Measurements from ENCODE around the gene PLA2G4B.

The PLA2G4B gene

GRCh38 chr15:41827880-41828806 lies 10.5 kb upstream of the PLA2G4B start, which contains the start of gene JMJD7:
Gene JMJD7, plus strand, starts transcription at chr15:41828092. Its CDS starts 33 bp downstream, at chr15:41828125.
- peak; percentile 94 for DNase-seq

- no peak for DNase-seq
Measured at GRCh38 chr15:41828807-41829141, 9.9 kb upstream of the PLA2G4B start.

- no peak for DNase-seq
Measured at GRCh38 chr15:41829959-41830646, 8.5 kb upstream of the PLA2G4B start.

GRCh38 chr15:41831291-41831690 lies 7.4 kb upstream of the PLA2G4B start:
- peak; percentile 22 for DNase-seq

- DNase-seq = no peak
Measured at GRCh38 chr15:41832208-41832607, 6.4 kb upstream of the PLA2G4B start.

- DNase-seq = no peak
Measured at GRCh38 chr15:41832875-41833274, 5.8 kb upstream of the PLA2G4B start.

GRCh38 chr15:41834096-41834495 lies 4.6 kb upstream of the PLA2G4B start:
- DNase-seq = no peak

GRCh38 chr15:41836073-41836472 lies 2.6 kb upstream of the PLA2G4B start:
- DNase-seq = no peak

GRCh38 chr15:41836713-41837454 lies 1.8 kb upstream of the PLA2G4B start:
- DNase-seq = no peak

GRCh38 chr15:41839781-41840491 lies 1.3 kb downstream of the PLA2G4B start:
- DNase-seq = no peak

GRCh38 chr15:41840673-41841072 lies 2.0 kb downstream of the PLA2G4B start:
- DNase-seq = no peak

GRCh38 chr15:41841131-41841530 lies 2.5 kb downstream of the PLA2G4B start:
- DNase-seq = no peak

- no peak for DNase-seq
Measured at GRCh38 chr15:41842229-41842628, 3.6 kb downstream of the PLA2G4B start.

- no peak for DNase-seq
Measured at GRCh38 chr15:41843571-41843970, 4.9 kb downstream of the PLA2G4B start.

- no peak for DNase-seq
Measured at GRCh38 chr15:41844814-41845213, 6.2 kb downstream of the PLA2G4B start.

- no peak for DNase-seq
Measured at GRCh38 chr15:41847206-41847605, 8.6 kb downstream of the PLA2G4B start.

- DNase-seq = no peak
Measured at GRCh38 chr15:41847981-41848380, 9.3 kb downstream of the PLA2G4B start.

GRCh38 chr15:41848631-41849030 lies 10.0 kb downstream of the PLA2G4B start:
- DNase-seq = no peak

- DNase-seq = no peak
Measured at GRCh38 chr15:41849204-41849603, 10.6 kb downstream of the PLA2G4B start.

GRCh38 chr15:41849861-41850260 lies 11.2 kb downstream of the PLA2G4B start:
- DNase-seq = no peak

- no peak for DNase-seq
Measured at GRCh38 chr15:41850482-41851166, 12.0 kb downstream of the PLA2G4B start.

GRCh38 chr15:41851167-41851523 lies 12.5 kb downstream of the PLA2G4B start:
- no peak for DNase-seq

Measured in hematopoietic multipotent progenitor cell treated with erythropoietin and hydrocortisone succinate and interleukin-3 and kit ligand, for 4 days (in vitro differentiated cells).